Measurements from ENCODE around the gene ANTXR2.

ANTXR2 gene

DNA sequence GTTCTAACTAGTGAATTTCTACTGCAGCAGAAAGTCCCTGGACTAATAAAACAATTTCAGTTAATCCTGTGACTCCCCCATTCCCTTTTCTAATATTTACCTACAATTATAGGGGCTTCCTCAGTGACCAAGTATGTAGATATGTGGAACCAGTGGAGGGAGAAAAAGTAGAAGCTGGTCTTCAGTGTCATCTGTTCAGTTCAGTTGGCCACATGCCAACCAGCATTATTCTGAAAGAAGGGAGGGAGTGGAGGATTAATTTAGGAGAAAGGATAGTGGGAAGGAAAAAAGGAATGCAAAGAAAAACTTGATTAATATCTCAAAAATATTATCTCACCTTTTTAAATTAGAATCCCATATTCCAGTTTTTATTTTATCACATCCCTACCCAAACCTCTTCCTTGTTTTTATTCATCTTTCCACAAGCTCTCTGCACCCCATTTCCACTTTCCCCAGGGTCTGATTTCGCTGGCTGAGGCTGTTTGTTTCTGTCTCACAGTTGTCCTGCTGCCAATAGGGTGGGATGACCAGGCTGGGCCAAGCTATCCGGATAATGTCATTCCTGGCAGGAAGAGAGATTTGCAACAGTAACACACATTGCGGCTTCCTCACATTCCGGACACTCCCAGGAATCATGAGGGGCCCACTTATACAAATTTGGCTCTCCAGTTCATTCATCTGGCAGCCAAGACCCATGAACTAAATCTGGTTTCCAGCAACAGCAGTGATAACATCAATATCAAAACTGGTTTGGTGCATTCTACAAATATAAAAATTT, 24.6 kb upstream of the ANTXR2 start:
- TF ChIP-seq, protein P1, sequence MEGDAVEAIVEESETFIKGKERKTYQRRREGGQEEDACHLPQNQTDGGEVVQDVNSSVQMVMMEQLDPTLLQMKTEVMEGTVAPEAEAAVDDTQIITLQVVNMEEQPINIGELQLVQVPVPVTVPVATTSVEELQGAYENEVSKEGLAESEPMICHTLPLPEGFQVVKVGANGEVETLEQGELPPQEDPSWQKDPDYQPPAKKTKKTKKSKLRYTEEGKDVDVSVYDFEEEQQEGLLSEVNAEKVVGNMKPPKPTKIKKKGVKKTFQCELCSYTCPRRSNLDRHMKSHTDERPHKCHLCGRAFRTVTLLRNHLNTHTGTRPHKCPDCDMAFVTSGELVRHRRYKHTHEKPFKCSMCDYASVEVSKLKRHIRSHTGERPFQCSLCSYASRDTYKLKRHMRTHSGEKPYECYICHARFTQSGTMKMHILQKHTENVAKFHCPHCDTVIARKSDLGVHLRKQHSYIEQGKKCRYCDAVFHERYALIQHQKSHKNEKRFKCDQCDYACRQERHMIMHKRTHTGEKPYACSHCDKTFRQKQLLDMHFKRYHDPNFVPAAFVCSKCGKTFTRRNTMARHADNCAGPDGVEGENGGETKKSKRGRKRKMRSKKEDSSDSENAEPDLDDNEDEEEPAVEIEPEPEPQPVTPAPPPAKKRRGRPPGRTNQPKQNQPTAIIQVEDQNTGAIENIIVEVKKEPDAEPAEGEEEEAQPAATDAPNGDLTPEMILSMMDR (IDR thresholded peaks at IDR 0.05): no peak

DNA sequence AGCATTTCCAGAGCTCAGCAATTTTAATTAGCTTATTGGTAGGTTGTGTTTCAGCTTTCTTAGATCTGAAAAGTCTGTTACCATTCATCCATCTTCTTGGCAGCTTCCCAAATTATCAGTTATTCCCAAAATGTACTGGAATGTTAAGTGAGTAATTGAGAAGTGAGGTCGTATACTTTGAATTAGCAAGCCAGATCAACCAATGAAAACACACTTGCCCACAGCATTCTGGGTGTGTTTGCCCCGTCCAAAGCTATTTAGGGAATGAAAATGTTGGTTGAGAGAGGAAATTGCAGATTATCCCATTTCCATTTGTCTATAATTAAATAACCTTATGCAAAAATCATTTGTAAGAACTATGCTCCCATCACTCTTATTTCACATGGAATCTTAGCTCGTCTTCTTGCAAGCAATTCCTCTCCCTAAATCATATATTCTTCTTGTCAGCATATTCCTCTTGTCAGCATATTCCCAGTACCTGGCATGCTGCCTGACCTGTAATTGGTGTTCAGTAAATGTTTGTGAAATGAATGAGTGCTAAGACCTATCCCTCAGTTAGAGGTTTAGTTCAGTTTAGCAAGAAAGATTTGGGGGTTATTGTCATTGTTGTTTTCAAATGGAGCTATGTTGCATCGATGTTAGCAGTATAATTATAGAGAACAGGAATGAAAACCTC, 23.3 kb upstream of the ANTXR2 start:
- TF ChIP-seq, protein P1 (IDR thresholded peaks at IDR 0.05): no peak

DNA sequence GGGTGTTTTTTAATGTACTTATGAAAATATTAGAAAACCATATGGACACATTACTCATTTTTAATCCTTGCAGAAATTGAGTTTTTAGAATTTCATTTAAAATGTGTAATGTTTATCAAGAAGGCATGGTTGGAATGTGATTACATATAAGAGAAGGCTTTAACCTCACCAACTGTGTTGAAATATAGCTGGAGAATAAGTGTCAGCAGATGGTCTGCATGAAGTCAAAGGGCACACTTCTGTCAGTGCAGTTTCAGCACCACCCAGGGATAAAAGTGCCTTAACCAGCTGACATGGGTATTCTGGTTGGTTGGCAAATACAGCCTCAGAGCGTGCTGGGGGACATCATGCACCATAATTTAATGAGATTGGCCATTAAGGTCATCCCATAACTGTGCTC, 21.2 kb upstream of the ANTXR2 start:
- TF ChIP-seq, protein P1 (IDR thresholded peaks at IDR 0.05): no peak

DNA sequence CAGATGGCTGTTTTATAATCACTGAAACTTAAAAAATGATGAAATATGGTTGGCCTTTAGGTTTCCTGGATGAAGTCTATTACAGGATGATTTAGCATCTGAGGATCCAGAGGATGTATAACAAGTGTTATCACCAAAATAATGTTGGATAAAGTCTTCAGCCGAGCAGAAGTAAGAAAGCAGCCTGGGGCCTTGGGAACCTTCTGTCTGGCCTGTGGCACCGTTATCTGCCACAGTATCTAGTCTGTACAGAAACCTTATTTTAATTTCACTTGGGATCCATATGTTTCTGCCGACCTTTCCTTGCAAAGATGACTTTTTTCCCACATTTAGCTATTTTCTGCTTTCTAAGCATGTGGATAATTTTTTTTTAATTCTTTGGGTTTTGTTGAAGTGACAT, 20.5 kb upstream of the ANTXR2 start:
- TF ChIP-seq, protein P1 (IDR thresholded peaks at IDR 0.05): no peak

DNA sequence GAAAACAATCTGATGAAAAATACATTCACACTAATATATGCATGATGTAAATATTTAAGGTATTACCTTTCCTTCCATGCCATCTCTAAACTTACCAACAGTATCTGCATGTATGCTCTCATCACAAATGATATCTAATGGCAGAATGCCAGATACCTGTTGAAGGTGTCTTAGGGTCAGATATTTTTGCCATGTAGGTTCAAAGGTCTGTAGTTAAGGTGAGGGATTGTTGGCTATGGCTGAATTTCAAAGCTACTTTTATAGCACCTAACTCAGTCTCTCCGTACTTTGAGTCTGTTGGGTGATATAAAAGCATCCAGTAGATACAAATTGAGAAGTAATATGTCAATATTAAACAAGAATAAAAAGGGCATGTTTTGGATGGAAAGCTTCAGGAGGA, 19.8 kb upstream of the ANTXR2 start:
- TF ChIP-seq, protein P1 (IDR thresholded peaks at IDR 0.05): no peak

DNA sequence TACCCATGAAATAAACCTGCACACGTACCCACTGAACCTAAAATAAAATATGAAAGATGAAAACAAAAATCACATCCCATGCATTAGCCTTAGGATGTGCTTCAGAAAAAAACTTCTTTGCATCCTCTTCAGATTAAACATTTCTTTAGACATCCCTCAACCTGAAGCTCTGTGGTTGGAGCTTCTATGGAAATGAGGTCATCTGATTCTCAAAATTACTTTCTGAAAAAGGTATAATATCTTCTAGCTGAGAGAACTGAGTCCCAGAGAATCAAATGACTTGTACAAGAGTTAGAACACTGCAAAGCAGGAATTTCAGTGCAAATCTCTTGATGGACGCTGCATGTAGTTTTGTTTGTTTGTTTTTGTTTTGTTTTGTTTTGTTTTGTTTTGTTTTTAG, 19.1 kb upstream of the ANTXR2 start:
- TF ChIP-seq, protein P1 (IDR thresholded peaks at IDR 0.05): no peak

DNA sequence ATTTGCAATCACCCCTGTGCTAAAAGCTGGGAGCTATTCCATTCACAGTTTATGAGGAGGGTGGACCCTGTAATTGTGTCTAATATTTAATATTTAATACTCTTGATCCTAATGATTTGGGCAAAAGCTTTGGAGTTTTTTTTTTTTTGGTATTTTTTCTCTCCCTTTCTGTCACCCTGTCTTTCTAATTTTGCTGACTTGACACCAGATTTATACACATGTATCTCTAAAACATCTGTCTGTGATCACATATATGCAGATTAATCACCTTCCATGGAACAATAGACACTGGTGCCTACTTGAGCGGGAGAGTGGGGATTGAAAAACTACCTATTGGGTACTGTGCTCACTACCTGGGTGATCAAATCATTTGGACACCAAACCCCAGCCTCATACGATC, 18.7 kb upstream of the ANTXR2 start:
- TF ChIP-seq, protein P1 (IDR thresholded peaks at IDR 0.05): no peak

Data from LNCAP (cell line).